GM12873 (cell line): Measurements from ENCODE around the gene BTN3A1.

Experiments used
- CTCF ChIP-seq: IDR thresholded peaks from 2 replicates; pipeline ENCODE4 v1.5.1; 2012; ENCODE audit warnings: low read depth, mild to moderate bottlenecking, moderate library complexity, low read length, control low read depth; ENCODE audit not compliant: insufficient read depth; ENCODE audit errors: missing control alignments

BTN3A1 gene

GRCh38 chr6:26383624-26384417, 18.3 kb upstream of the BTN3A1 start:
- no peak for TF ChIP-seq CTCF

- TF ChIP-seq CTCF: no peak
These were observed 16.3 kb upstream of the BTN3A1 start for GRCh38 chr6:26385734-26386125.

- no peak for TF ChIP-seq CTCF
These were observed 14.5 kb upstream of the BTN3A1 start for GRCh38 chr6:26387565-26387964.

GRCh38 chr6:26388014-26388413, 14.1 kb upstream of the BTN3A1 start:
- no peak for TF ChIP-seq CTCF

- TF ChIP-seq CTCF: no peak
These were observed 13.6 kb upstream of the BTN3A1 start for GRCh38 chr6:26388441-26388840.

- no peak for TF ChIP-seq CTCF
These were observed 12.7 kb upstream of the BTN3A1 start for GRCh38 chr6:26389349-26389894.

GRCh38 chr6:26390531-26390930, 11.5 kb upstream of the BTN3A1 start:
- no peak for TF ChIP-seq CTCF
